Measurements from ENCODE around the gene TYRP1.

GRCh38 chr9:12720551-12720950 is 27.4 kb downstream of the TYRP1 start:
- TF ChIP-seq ZNF274 (IDR thresholded peaks at IDR 0.05; ENCODE audit: low read depth, low read length) (no peak), YY1 (IDR thresholded peaks at IDR 0.05; ENCODE audit: insufficient read depth, insufficient read length) (no peak), SUZ12 (IDR thresholded peaks at IDR 0.05; ENCODE audit: extremely low read depth, insufficient read depth, insufficient read length) (no peak)

All from NT2/D1 (cell line).